GM12801 (cell line): ENCODE measurements around the gene TNFRSF14.

Source experiments
- CTCF ChIP-seq: IDR thresholded peaks from one replicate; pipeline ENCODE4 v1.5.1; 2011; ENCODE audit warnings: control low read depth; ENCODE audit not compliant: insufficient read length; ENCODE audit errors: extremely low read depth

The TNFRSF14 gene

DNA sequence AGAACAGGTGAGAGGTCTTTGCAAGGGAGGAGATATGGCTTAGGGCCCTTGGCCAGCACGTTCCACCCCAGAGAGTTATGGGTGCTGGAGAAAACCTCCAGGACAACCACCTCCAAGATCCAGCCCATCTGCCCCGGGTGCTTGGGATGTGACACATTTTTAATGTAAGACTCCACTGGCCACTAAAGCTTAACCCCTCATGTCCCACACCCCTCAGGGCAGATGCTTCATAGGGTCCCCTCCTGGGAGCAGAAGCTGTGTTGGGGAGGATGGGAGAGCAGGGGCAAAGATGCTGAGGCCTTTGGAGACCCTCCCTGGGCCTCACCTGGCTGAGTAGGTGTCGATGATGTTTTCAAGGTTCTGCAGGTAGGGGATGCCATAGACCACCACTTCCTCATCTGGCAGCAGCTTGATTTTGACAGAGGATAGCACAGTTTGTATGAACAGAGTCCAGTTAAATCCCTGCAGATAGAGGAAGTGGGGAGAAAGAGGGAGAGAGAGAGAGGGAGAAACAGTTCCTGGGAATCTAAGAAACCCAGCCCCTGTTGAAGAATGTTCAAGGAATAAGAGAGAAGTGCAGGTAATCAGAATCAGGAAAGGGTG, 42.3 kb downstream of the TNFRSF14 start:
- TF ChIP-seq CTCF, result no peak

DNA sequence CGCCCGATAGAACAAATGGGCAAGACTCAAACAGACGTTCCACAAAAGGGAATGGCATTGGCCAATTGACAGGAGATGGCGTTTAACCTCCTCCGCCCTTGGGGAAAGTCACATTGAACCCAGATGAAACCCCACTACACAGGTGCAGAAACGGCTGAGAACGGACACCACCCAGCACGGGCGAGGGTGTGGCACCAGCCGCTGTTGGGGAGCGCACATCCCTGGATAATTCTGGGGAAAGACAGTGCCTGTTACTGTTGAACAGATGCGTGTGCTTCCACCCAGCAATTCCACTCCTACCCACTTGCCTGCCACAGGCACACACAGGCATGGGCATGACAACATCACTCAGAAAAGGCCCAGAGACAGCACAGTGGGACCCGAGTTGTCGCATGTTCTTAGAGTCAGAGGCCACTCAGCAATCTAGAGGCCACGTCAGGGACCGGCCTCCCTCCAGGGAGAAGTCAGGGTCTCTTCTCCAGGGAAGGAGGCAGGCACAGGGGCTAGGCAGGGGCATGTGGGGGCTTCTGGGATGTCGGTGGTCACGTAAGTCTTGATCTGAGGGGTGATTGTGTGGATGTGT, 45.6 kb downstream of the TNFRSF14 start:
- no peak for TF ChIP-seq CTCF

GRCh38 chr1:2602311-2602835, 46.2 kb downstream of the TNFRSF14 start:
- no peak for TF ChIP-seq CTCF

DNA sequence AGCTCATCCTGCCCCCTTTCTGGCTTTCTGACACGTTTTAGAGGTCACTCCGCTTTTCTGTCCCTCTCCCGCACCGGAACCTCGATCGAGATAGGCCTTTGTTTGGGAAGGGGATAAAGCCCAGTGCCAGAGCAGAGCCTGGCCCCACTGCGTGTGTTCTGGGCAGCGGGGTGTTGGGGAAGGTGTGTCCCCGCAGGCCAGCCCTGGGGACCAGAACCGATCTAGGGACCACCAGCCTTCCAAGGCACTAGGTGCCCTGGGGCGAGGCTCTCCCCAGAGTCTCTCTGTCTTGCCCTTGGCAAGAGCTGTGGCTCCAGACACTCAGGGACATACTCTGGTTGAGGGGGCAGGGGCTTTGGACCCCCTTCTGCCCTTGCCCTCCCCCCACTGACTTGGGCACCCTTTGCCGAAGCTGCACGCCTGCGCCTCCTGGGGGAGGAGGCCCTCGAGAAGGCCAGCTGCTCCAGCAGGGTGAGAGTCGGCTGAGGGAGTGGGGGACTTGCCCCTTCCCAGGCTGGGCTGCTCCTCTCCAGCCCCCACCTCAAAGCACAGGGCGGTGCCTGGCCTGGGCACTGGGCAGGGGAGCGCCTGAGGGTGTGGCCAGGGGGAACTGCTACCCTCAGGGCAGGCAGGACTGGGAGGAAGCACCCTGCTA, 46.8 kb downstream of the TNFRSF14 start:
- TF ChIP-seq CTCF, result no peak

GRCh38 chr1:2603521-2604155, 47.5 kb downstream of the TNFRSF14 start:
- no peak for TF ChIP-seq CTCF

DNA sequence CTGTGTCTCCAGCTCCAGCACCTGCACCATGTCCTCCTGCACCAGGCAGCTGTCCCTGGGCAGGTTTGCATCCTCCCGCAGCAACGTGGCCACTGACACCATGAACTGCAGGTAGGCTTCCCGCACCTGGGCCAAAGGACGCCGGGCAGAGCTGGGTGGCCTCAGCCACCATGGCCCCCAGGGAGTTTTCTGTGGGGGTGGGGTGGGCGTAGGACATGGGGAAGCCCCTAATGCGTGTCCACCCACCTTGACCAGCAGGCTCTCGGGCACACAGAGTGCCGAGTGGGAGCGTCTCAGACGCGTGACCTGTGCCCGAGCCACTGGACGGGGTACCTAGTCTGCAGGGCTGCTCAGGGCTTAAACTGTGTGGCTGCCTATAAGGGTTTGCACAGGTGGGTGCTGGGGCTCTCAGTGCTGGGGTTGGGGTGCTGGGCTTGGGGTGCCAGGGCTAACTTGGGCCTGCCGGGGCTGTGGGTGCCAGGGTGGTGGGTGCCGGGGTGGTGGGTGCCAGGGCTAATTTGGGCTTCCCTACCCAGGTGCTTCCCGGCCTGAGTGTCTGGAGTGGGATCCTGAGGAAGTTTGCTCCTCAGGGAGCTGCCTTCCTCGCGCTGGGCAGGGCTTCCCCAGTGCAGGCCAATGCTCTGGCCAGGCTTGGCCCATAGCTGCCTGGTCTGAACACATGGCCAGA, 48.1 kb downstream of the TNFRSF14 start:
- TF ChIP-seq CTCF, result no peak
